GM19438 (cell line): ENCODE measurements around the gene CBLB.

ENCODE experiments used
- ATAC-seq: cut with Tn5 transposase; IDR thresholded peaks from one replicate; pipeline ENCODE4 v1.9.1; 2021; ENCODE audit warnings: low read depth; ENCODE audit not compliant: unreplicated experiment

Gene CBLB

GRCh38 chr3:105868742-105869530 is at the start of gene CBLB:
TSS of gene CBLB (minus strand) at chr3:105869012. CDS start at chr3:105867577, 1,435 bp downstream.
- peak; percentile 85 for ATAC-seq

GRCh38 chr3:105916767-105917166 is 48.0 kb upstream of the CBLB start:
- ATAC-seq: no peak

- no peak for ATAC-seq
Measured at GRCh38 chr3:105915524-105915923, 46.7 kb upstream of the CBLB start.

- no peak for ATAC-seq
Measured at GRCh38 chr3:105913616-105914015, 44.8 kb upstream of the CBLB start.

GRCh38 chr3:105912891-105913290 is 44.1 kb upstream of the CBLB start:
- no peak for ATAC-seq

GRCh38 chr3:105911496-105911895 is 42.7 kb upstream of the CBLB start:
- no peak for ATAC-seq

GRCh38 chr3:105907777-105908176 is 39.0 kb upstream of the CBLB start:
- ATAC-seq: no peak

GRCh38 chr3:105906836-105907235 is 38.0 kb upstream of the CBLB start:
- no peak for ATAC-seq

- ATAC-seq: no peak
Measured at GRCh38 chr3:105906345-105906744, 37.5 kb upstream of the CBLB start.

- no peak for ATAC-seq
Measured at GRCh38 chr3:105905328-105905727, 36.5 kb upstream of the CBLB start.

- ATAC-seq: no peak
Measured at GRCh38 chr3:105904678-105905284, 36.0 kb upstream of the CBLB start.

- no peak for ATAC-seq
Measured at GRCh38 chr3:105904251-105904650, 35.4 kb upstream of the CBLB start.

- ATAC-seq: no peak
Measured at GRCh38 chr3:105899516-105899915, 30.7 kb upstream of the CBLB start.

- ATAC-seq: no peak
Measured at GRCh38 chr3:105891101-105891500, 22.3 kb upstream of the CBLB start.

- no peak for ATAC-seq
Measured at GRCh38 chr3:105888621-105889579, 20.1 kb upstream of the CBLB start.

GRCh38 chr3:105885256-105885655 is 16.4 kb upstream of the CBLB start:
- no peak for ATAC-seq

- ATAC-seq: no peak
Measured at GRCh38 chr3:105883798-105884377, 15.1 kb upstream of the CBLB start.

- no peak for ATAC-seq
Measured at GRCh38 chr3:105880681-105881290, 12.0 kb upstream of the CBLB start.

- no peak for ATAC-seq
Measured at GRCh38 chr3:105878061-105878460, 9.2 kb upstream of the CBLB start.

GRCh38 chr3:105877336-105877910 is 8.6 kb upstream of the CBLB start:
- no peak for ATAC-seq
